HepG2 (cell line): ENCODE measurements around the gene ZNF524. TPM values are rescaled to one million over a fixed set of nuclear protein-coding genes. Genes with fewer than 3 reads are reported as not detected.
A peak's percentile ranks its signal among the peaks of the same experiment; 100 is the strongest.

Experiments used
- ADNP ChIP-seq: sonication (generic); formaldehyde crosslinking; IDR thresholded peaks from 2 replicates; pipeline ENCODE4 v1.4.0; 2020; ENCODE audit warnings: missing genetic modification reagents
- EHMT2 ChIP-seq: fragments of 200-600 bp; sonication (generic); IDR thresholded peaks from 2 replicates; pipeline ENCODE4 v1.7.0; 2017; ENCODE audit warnings: antibody characterized with exemption, low read depth, low read length, borderline replicate concordance
- FOSL1 ChIP-seq: sonication (generic); formaldehyde crosslinking; IDR thresholded peaks from 2 replicates; pipeline ENCODE4 v1.9.0; 2021; ENCODE audit warnings: missing genetic modification reagents, borderline replicate concordance
- IRF2 ChIP-seq: IDR thresholded peaks from 2 replicates; pipeline ENCODE4 v1.6.1; 2018; ENCODE audit warnings: missing genetic modification reagents, missing compliant biosample characterization
- MAFK ChIP-seq, 2 experiments: IDR thresholded peaks in 1 of 2; conservative IDR thresholded peaks in 1 of 2; 2 replicates each; pipeline ENCODE4 v1.6.1; 2011; ENCODE audit warnings: improper control_type of control experiment in 2 of 2, low read length in 2 of 2
- MTA1 ChIP-seq: sonication (generic); formaldehyde crosslinking; IDR thresholded peaks from 2 replicates; pipeline ENCODE4 v1.4.0; 2020; ENCODE audit warnings: missing genetic modification reagents, mild to moderate bottlenecking, borderline replicate concordance
- MTF1 ChIP-seq: sonication (generic); formaldehyde crosslinking; IDR thresholded peaks from 2 replicates; pipeline ENCODE4 v1.5.0; 2020; ENCODE audit warnings: missing genetic modification reagents
- NFKB2 ChIP-seq: sonication (generic); formaldehyde crosslinking; IDR thresholded peaks from 2 replicates; pipeline ENCODE4 v1.4.0; 2020; ENCODE audit warnings: missing genetic modification reagents, borderline replicate concordance
- PHF20 ChIP-seq: sonication (generic); formaldehyde crosslinking; IDR thresholded peaks from 2 replicates; pipeline ENCODE4 v1.5.0; 2020; ENCODE audit warnings: mild to moderate bottlenecking, missing genetic modification reagents
- SIN3A ChIP-seq: IDR thresholded peaks from 2 replicates; pipeline ENCODE4 v1.6.1; 2011; ENCODE audit warnings: low read depth, mild to moderate bottlenecking, control low read depth, low read length, borderline replicate concordance
- ZBTB7A ChIP-seq: sonication (generic); formaldehyde crosslinking; IDR thresholded peaks from 2 replicates; pipeline ENCODE4 v1.8.0; 2022; ENCODE audit warnings: mild to moderate bottlenecking, missing genetic modification reagents
- ZNF136 ChIP-seq: sonication (generic); formaldehyde crosslinking; IDR thresholded peaks from 2 replicates; pipeline ENCODE4 v1.8.1; 2022; ENCODE audit warnings: low read depth, mild to moderate bottlenecking, moderate library complexity, missing genetic modification reagents
- ZNF329 ChIP-seq: sonication (generic); formaldehyde crosslinking; IDR thresholded peaks from 2 replicates; pipeline ENCODE4 v1.9.0; 2021; ENCODE audit warnings: low read depth, mild to moderate bottlenecking, missing genetic modification reagents
- ZNF574 ChIP-seq: sonication (generic); formaldehyde crosslinking; IDR thresholded peaks from 2 replicates; pipeline ENCODE4 v1.4.0; 2020; ENCODE audit warnings: missing genetic modification reagents
- ZNF747 ChIP-seq: sonication (generic); formaldehyde crosslinking; IDR thresholded peaks from 2 replicates; pipeline ENCODE4 v1.8.1; 2023; ENCODE audit warnings: missing genetic modification reagents, mild to moderate bottlenecking, borderline replicate concordance
- ZNF878 ChIP-seq: sonication (generic); formaldehyde crosslinking; IDR thresholded peaks from 2 replicates; pipeline ENCODE4 v1.8.1; 2023; ENCODE audit warnings: mild to moderate bottlenecking, missing genetic modification reagents, moderate library complexity
- ZSCAN21 ChIP-seq: sonication (generic); formaldehyde crosslinking; IDR thresholded peaks from 2 replicates; pipeline ENCODE4 v1.8.0; 2022; ENCODE audit warnings: mild to moderate bottlenecking, missing genetic modification reagents, moderate library complexity, borderline replicate concordance
- polyA plus RNA-seq, 8 experiments: library from polyadenylated mRNA; depleted of rRNA in 3 of 8; stranded (reverse) in 7 of 8; unstranded in 1 of 8; fragments of >200 nt; fragmentation: Illumina TruSeq in 4 of 8; extraction: Trizol in 4 of 8; gene quantifications; 2 replicates each; pipeline versions ENCODE4 v1.2.1 to v1.2.3, GENCODE V29; 2011 to 2016; ENCODE audit warnings: low read depth in 4 of 8, missing spikeins in 1 of 8, mixed read lengths in 1 of 8; ENCODE audit not compliant: insufficient read depth in 1 of 8
- total RNA-seq, 5 experiments: library from RNA; depleted of rRNA; stranded (reverse); fragments of >200 nt; fragmentation: Illumina TruSeq; extraction: Trizol; gene quantifications; 2 replicates each; pipeline ENCODE4 v1.2.3, GENCODE V29; 2016; ENCODE audit warnings: low read depth in 1 of 5
- TF ChIP-seq, protein P1 (sequence below): sonication (generic); formaldehyde crosslinking; IDR thresholded peaks from 2 replicates; pipeline ENCODE4 v1.5.0; 2020; ENCODE audit warnings: mild to moderate bottlenecking, missing genetic modification reagents, borderline replicate concordance
- TF ChIP-seq, protein P2 (sequence below): sonication (generic); formaldehyde crosslinking; IDR thresholded peaks from 2 replicates; pipeline ENCODE4 v1.4.0; 2020; ENCODE audit warnings: missing genetic modification reagents

The ZNF524 gene
- total and polyA plus RNA-seq, 2 of the 13 experiments (the other 11 are each of a cell fraction or from before 2014, with no cell fraction given): 3.2 to 4.6 TPM

DNA sequence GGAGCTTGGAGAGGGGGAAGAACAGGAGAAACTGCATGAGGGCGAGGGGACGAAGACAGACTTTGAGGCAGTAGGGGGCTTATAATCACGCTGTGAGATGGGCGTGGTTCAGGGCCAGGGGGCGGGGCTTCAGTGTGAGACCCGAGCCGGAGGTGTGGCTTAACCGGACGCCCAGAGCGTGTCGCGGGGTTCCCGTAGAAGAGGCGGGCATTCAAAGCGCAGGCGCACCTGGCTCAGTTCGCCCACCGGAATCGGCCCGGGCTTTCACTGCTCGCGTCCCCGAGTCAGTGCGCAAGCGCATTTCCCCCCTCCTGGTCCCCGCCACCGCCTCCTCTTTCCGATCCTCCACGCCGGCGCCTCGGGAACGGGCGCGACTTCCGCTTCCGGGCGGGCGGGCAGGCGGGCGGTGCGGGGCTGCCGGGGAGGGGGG lies 5.1 kb downstream of the ZNF524 start (continued):
- TF ChIP-seq, protein P1, sequence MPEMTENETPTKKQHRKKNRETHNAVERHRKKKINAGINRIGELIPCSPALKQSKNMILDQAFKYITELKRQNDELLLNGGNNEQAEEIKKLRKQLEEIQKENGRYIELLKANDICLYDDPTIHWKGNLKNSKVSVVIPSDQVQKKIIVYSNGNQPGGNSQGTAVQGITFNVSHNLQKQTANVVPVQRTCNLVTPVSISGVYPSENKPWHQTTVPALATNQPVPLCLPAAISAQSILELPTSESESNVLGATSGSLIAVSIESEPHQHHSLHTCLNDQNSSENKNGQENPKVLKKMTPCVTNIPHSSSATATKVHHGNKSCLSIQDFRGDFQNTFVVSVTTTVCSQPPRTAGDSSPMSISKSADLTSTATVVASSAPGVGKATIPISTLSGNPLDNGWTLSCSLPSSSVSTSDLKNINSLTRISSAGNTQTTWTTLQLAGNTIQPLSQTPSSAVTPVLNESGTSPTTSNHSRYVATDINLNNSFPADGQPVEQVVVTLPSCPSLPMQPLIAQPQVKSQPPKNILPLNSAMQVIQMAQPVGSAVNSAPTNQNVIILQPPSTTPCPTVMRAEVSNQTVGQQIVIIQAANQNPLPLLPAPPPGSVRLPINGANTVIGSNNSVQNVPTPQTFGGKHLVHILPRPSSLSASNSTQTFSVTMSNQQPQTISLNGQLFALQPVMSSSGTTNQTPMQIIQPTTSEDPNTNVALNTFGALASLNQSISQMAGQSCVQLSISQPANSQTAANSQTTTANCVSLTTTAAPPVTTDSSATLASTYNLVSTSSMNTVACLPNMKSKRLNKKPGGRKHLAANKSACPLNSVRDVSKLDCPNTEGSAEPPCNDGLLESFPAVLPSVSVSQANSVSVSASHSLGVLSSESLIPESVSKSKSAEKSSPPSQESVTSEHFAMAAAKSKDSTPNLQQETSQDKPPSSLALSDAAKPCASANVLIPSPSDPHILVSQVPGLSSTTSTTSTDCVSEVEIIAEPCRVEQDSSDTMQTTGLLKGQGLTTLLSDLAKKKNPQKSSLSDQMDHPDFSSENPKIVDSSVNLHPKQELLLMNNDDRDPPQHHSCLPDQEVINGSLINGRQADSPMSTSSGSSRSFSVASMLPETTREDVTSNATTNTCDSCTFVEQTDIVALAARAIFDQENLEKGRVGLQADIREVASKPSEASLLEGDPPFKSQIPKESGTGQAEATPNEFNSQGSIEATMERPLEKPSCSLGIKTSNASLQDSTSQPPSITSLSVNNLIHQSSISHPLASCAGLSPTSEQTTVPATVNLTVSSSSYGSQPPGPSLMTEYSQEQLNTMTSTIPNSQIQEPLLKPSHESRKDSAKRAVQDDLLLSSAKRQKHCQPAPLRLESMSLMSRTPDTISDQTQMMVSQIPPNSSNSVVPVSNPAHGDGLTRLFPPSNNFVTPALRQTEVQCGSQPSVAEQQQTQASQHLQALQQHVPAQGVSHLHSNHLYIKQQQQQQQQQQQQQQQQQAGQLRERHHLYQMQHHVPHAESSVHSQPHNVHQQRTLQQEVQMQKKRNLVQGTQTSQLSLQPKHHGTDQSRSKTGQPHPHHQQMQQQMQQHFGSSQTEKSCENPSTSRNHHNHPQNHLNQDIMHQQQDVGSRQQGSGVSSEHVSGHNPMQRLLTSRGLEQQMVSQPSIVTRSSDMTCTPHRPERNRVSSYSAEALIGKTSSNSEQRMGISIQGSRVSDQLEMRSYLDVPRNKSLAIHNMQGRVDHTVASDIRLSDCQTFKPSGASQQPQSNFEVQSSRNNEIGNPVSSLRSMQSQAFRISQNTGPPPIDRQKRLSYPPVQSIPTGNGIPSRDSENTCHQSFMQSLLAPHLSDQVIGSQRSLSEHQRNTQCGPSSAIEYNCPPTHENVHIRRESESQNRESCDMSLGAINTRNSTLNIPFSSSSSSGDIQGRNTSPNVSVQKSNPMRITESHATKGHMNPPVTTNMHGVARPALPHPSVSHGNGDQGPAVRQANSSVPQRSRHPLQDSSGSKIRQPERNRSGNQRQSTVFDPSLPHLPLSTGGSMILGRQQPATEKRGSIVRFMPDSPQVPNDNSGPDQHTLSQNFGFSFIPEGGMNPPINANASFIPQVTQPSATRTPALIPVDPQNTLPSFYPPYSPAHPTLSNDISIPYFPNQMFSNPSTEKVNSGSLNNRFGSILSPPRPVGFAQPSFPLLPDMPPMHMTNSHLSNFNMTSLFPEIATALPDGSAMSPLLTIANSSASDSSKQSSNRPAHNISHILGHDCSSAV: no peak
- TF ChIP-seq ADNP (CRISPR knock-in tag): no peak
- 0 out of 2 replicates have a peak, but pooled peaks have one; percentile 26 for TF ChIP-seq ZNF329
- TF ChIP-seq MAFK (conservative IDR thresholded peaks at IDR 0.05 in 1 of 2, IDR thresholded peaks at IDR 0.05 in 1 of 2; ENCODE audit: low read length in 2 of 2): no peak
- no peak for TF ChIP-seq ZSCAN21 (CRISPR knock-in tag)
- TF ChIP-seq MTA1: no peak
- no peak for TF ChIP-seq IRF2 (CRISPR knock-in tag)
- peak; percentile 63; the same call in 1 of the 2 replicates for TF ChIP-seq ZNF574 (CRISPR knock-in tag)
- TF ChIP-seq ZNF136 (CRISPR knock-in tag): no peak
- no peak for TF ChIP-seq EHMT2
- no peak for TF ChIP-seq FOSL1 (CRISPR knock-in tag)
- TF ChIP-seq PHF20: peak; percentile 56
- 0 out of 2 replicates have a peak, but pooled peaks have one; percentile 0 for TF ChIP-seq SIN3A
- no peak for TF ChIP-seq MTF1
- no peak for TF ChIP-seq ZBTB7A (CRISPR knock-in tag)
- TF ChIP-seq ZNF878 (CRISPR knock-in tag): no peak
- TF ChIP-seq, protein P2, sequence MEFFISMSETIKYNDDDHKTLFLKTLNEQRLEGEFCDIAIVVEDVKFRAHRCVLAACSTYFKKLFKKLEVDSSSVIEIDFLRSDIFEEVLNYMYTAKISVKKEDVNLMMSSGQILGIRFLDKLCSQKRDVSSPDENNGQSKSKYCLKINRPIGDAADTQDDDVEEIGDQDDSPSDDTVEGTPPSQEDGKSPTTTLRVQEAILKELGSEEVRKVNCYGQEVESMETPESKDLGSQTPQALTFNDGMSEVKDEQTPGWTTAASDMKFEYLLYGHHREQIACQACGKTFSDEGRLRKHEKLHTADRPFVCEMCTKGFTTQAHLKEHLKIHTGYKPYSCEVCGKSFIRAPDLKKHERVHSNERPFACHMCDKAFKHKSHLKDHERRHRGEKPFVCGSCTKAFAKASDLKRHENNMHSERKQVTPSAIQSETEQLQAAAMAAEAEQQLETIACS: peak; percentile 42
- no peak for TF ChIP-seq ZNF747 (CRISPR knock-in tag)
- TF ChIP-seq NFKB2 (CRISPR knock-in tag): no peak
